HG03108 (cell line): ENCODE results near the gene LMO1.

ENCODE experiments used
- ATAC-seq: cut with Tn5 transposase; IDR thresholded peaks from one replicate; pipeline ENCODE4 v1.9.1; 2021; ENCODE audit warnings: moderate library complexity; ENCODE audit not compliant: unreplicated experiment

LMO1 gene

GRCh38 chr11:8229299-8230177, 34.1 kb downstream of the LMO1 start:
- ATAC-seq: no peak

GRCh38 chr11:8228231-8228630, 35.4 kb downstream of the LMO1 start:
- no peak for ATAC-seq

GRCh38 chr11:8227156-8228152, 36.2 kb downstream of the LMO1 start:
- ATAC-seq: no peak

GRCh38 chr11:8225589-8226036, 38.1 kb downstream of the LMO1 start:
- peak; percentile 44 for ATAC-seq

- ATAC-seq: no peak
These were observed 39.0 kb downstream of the LMO1 start for GRCh38 chr11:8224711-8225110.

GRCh38 chr11:8224161-8224591, 39.5 kb downstream of the LMO1 start:
- ATAC-seq: no peak

- ATAC-seq: no peak
These were observed 40.2 kb downstream of the LMO1 start for GRCh38 chr11:8223513-8223900.

GRCh38 chr11:8222820-8223512, 40.7 kb downstream of the LMO1 start:
- no peak for ATAC-seq

- ATAC-seq: no peak
These were observed 41.7 kb downstream of the LMO1 start for GRCh38 chr11:8221917-8222495.

- ATAC-seq: no peak
These were observed 42.5 kb downstream of the LMO1 start for GRCh38 chr11:8221046-8221723.

GRCh38 chr11:8220261-8221045, 43.2 kb downstream of the LMO1 start:
- ATAC-seq: no peak

GRCh38 chr11:8219257-8220021, 44.2 kb downstream of the LMO1 start:
- ATAC-seq: no peak

- ATAC-seq: no peak
These were observed 44.8 kb downstream of the LMO1 start for GRCh38 chr11:8218840-8219239.

GRCh38 chr11:8218409-8218808, 45.3 kb downstream of the LMO1 start:
- no peak for ATAC-seq

- ATAC-seq: no peak
These were observed 45.8 kb downstream of the LMO1 start for GRCh38 chr11:8217926-8218325.

GRCh38 chr11:8217136-8217535, 46.5 kb downstream of the LMO1 start:
- no peak for ATAC-seq

GRCh38 chr11:8213376-8213775, 50.3 kb downstream of the LMO1 start:
- ATAC-seq: no peak

GRCh38 chr11:8209208-8209807, 54.4 kb downstream of the LMO1 start:
- ATAC-seq: no peak
